Caco-2 (cell line): Measurements from ENCODE around the gene DNMT3A. TPM values are rescaled to one million over a fixed set of nuclear protein-coding genes. Genes with fewer than 3 reads are reported as not detected.
A peak's percentile ranks its signal among the peaks of the same experiment; 100 is the strongest.

Experiments
- BruUV-seq: library from RNA; stranded (reverse); fragments of 400-500 nt; replicated peaks from 2 replicates; lab custom pipeline; 2021; lab: Mats Ljungman, UMichigan
- CTCF ChIA-PET: fragments of 300-600 bp; sonication (Branson Sonifier 250); formaldehyde crosslinking; loops from one replicate; lab custom pipeline; 2022; ENCODE audit warnings: antibody characterized with exemption; lab: Charles Lee
- POLR2A ChIA-PET: fragments of 300-600 bp; sonication (Branson Sonifier 250); formaldehyde crosslinking; loops from one replicate; lab custom pipeline; 2022; ENCODE audit warnings: antibody characterized with exemption; lab: Charles Lee
- DNase-seq, 2 experiments: peaks; one replicate each; pipeline versions ENCODE4 v3.0.0 to v3.0.0-alpha.2; 2020 to 2022
- H3K27me3 ChIP-seq: replicated peaks from 2 replicates; pipeline ENCODE4 v1.6.0; 2011; ENCODE audit warnings: low read length; ENCODE audit not compliant: control insufficient read depth, insufficient read depth
- H3K36me3 ChIP-seq: 2 replicates; pipeline ENCODE4 v1.5.1; 2011; ENCODE audit warnings: low read length; ENCODE audit not compliant: control insufficient read depth, insufficient read depth
- H3K4me1 ChIP-seq: fragments of 250-450 bp; sonication (Bioruptor Pico); 2 replicates; pipeline ENCODE4 v1.5.1; 2020; ENCODE audit warnings: mild to moderate bottlenecking
- H3K4me3 ChIP-seq: 2 replicates; pipeline ENCODE4 v1.5.1; 2011; ENCODE audit warnings: low read depth, mild to moderate bottlenecking, control low read depth, low read length
- H3K9me3 ChIP-seq: fragments of 250-450 bp; sonication (Bioruptor Pico); 2 replicates; pipeline ENCODE4 v1.5.1; 2020; ENCODE audit warnings: mild to moderate bottlenecking, moderate library complexity
- H3K27ac Mint-ChIP-seq: one replicate; pipeline ENCODE4 v1.8.0; 2022; ENCODE audit warnings: mixed read lengths; ENCODE audit not compliant: unreplicated experiment
- H3K27me3 Mint-ChIP-seq: one replicate; pipeline ENCODE4 v1.8.0; 2022; ENCODE audit warnings: mixed read lengths; ENCODE audit not compliant: insufficient read depth, unreplicated experiment
- H3K36me3 Mint-ChIP-seq: one replicate; pipeline ENCODE4 v1.8.0; 2022; ENCODE audit warnings: mild to moderate bottlenecking, mixed read lengths; ENCODE audit not compliant: insufficient read depth, unreplicated experiment
- H3K4me1 Mint-ChIP-seq: one replicate; pipeline ENCODE4 v1.8.0; 2022; ENCODE audit warnings: low read depth, mixed read lengths; ENCODE audit not compliant: unreplicated experiment
- H3K4me3 Mint-ChIP-seq: one replicate; pipeline ENCODE4 v1.8.0; 2022; ENCODE audit warnings: mild to moderate bottlenecking, moderate library complexity, mixed read lengths; ENCODE audit not compliant: unreplicated experiment
- H3K9me3 Mint-ChIP-seq: one replicate; pipeline ENCODE4 v1.8.0; 2022; ENCODE audit warnings: mixed read lengths; ENCODE audit not compliant: unreplicated experiment
- intact Hi-C: fragments of 100-400 bp; cut with micrococcal nuclease; formaldehyde crosslinking; loops from one replicate; pipeline ENCODE4 v1.10.0; 2022; ENCODE audit not compliant: unreplicated experiment
- total RNA-seq: library from RNA; stranded (reverse); gene quantifications from 2 replicates; pipeline ENCODE4 v1.2.3, GENCODE V29; 2022
- TF ChIP-seq, protein P1 (sequence below), 2 experiments: fragments of 200-600 bp in 1 of 2; IDR thresholded peaks; 1 replicate in 1 of 2; 2 replicates in 1 of 2; pipeline versions ENCODE4 v1.5.1 to v1.8.0; 2011 to 2022; ENCODE audit warnings: antibody characterized with exemption in 1 of 2, control low read depth in 1 of 2, inconsistent platforms in 1 of 2, low read depth in 1 of 2, low read length in 1 of 2, mild to moderate bottlenecking in 1 of 2, moderate library complexity in 1 of 2; ENCODE audit not compliant: insufficient read depth in 1 of 2, severe bottlenecking in 1 of 2, unreplicated experiment in 1 of 2

Gene DNMT3A
- total RNA-seq, 1 experiment from 2014 or later, result 72.2 TPM

DNA sequence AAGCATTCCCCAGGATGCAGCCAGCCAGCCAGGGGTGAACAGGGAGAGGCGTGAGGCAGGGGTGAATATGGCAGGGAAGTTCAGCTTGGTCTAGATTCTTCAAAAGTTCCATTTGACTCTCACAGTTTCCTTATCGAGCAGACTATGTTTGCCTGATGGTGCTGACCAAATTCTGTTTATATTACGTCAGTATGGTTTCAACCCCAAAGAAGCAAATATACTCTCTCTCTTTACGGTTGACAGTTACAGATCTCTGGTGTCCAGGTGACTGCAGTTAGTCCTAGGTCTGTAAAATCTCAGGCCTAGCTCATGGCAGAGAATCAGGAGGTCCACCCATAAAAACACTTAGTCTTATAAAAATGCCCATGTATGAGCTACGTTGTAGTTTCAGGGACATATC lies 38.3 kb upstream of the DNMT3A start:
- H3K4me1 Mint-ChIP-seq, result peaks cover 13% of the 10 kb centered on the region
- TF ChIP-seq, protein P1, sequence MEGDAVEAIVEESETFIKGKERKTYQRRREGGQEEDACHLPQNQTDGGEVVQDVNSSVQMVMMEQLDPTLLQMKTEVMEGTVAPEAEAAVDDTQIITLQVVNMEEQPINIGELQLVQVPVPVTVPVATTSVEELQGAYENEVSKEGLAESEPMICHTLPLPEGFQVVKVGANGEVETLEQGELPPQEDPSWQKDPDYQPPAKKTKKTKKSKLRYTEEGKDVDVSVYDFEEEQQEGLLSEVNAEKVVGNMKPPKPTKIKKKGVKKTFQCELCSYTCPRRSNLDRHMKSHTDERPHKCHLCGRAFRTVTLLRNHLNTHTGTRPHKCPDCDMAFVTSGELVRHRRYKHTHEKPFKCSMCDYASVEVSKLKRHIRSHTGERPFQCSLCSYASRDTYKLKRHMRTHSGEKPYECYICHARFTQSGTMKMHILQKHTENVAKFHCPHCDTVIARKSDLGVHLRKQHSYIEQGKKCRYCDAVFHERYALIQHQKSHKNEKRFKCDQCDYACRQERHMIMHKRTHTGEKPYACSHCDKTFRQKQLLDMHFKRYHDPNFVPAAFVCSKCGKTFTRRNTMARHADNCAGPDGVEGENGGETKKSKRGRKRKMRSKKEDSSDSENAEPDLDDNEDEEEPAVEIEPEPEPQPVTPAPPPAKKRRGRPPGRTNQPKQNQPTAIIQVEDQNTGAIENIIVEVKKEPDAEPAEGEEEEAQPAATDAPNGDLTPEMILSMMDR (IDR thresholded peaks at IDR 0.05; ENCODE audit: insufficient read depth in 1 of 2, low read depth in 1 of 2, low read length in 1 of 2, severe bottlenecking in 1 of 2, unreplicated experiment in 1 of 2), result no peak
- no peak overlapping the region for H3K27ac Mint-ChIP-seq
- H3K36me3 ChIP-seq, result no peaks in the 10 kb centered on the region
- peaks cover 10% of the 10 kb centered on the region for H3K36me3 Mint-ChIP-seq
- H3K4me1 ChIP-seq, result peaks cover 11% of the 10 kb centered on the region
- no peaks in the 10 kb centered on the region for H3K9me3 Mint-ChIP-seq
- H3K27me3 Mint-ChIP-seq, result no peaks in the 10 kb centered on the region
- no peak overlapping the region for H3K4me3 ChIP-seq
- no peaks in the 10 kb centered on the region for H3K9me3 ChIP-seq
- POLR2A ChIA-PET, result no interaction called here
- CTCF ChIA-PET, result interaction anchor here (1.3 kb wide), 1 partner anchor 18 kb away, joined by 5 read pairs; no protein-coding TSS in a partner anchor
- no peaks in the 10 kb centered on the region for H3K27me3 ChIP-seq
- intact Hi-C loops, result no loop called here
- no peak overlapping the region for H3K4me3 Mint-ChIP-seq
- DNase-seq, result no peak
- no TSS peak for BruUV-seq

DNA sequence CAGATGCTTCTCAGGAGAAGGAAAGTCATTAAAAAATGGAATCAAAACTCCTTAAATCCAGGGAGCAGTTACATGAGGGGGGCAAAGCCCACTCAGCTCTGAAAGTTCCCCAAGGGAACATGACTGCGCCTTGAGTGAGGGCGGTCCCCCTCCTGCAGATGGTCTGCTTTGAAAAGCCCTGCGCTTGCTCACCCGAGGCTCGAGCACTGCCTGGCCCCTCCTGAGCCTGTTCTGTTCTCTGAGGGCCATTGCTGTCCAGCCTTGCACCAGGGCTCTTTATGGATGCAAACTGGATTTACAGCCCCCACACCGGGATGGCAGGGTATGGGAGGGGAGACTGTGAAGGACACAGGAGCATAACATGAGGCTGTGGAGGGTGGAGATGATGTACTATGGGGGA lies 37.8 kb upstream of the DNMT3A start:
- POLR2A ChIA-PET, result no interaction called here

DNA sequence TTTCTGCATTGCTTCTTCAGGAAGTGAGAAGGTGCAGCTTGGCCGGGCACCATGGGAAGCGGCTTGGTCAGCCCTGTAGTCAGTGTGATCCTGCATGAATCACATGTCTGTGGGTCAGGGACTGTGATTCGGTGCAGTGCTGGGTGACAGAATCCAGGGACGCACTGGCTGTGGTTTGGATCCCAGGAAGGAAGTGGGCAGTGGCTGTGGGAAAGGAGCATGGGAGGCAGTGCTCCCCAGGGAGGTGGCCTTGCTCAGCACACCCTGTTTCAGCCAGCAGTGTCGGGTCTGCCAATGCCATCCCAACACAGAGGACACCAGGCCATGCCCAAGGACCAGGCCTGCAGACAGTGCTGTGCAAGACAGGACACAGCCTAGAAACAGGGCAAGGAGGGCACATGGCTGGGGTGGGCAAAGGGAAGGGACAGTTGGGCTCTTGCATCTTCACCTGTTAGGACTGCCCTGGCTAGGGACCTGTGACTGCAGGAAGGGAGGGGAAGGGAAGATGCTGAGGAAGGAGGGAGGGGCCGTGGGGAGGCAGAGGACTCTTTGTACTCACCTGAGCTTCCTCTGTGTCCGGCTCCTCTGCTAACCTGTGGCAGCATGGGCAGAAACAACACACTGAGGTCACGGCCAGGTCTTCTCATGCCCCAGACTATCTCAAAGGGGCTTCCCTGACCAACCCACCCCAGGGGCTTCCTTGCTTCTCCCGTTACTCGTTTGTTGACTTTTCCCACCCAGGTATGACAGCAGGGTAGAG lies 37.2 kb upstream of the DNMT3A start:
- Mint-ChIP-seq H3K36me3 (peaks cover 10% of the 10 kb centered on the region), H3K4me1 (peaks cover 13% of the 10 kb centered on the region), H3K27ac (no peak overlapping the region), H3K4me3 (no peak overlapping the region), H3K9me3 (no peaks in the 10 kb centered on the region), H3K27me3 (no peaks in the 10 kb centered on the region)
- POLR2A ChIA-PET, result no interaction called here
- H3K36me3 ChIP-seq, result no peaks in the 10 kb centered on the region
- peak in 1 of 2 experiments; percentile 26 for DNase-seq
- CTCF ChIA-PET, result no interaction called here
- H3K27me3 ChIP-seq, result no peaks in the 10 kb centered on the region
- peaks cover 11% of the 10 kb centered on the region for H3K4me1 ChIP-seq
- H3K9me3 ChIP-seq, result no peaks in the 10 kb centered on the region
- intact Hi-C loops, result loop anchor here (10.0 kb wide), 1 partner anchor 286 kb away; no protein-coding TSS in a partner anchor
- TF ChIP-seq, protein P1 (IDR thresholded peaks at IDR 0.05; ENCODE audit: insufficient read depth in 1 of 2, low read depth in 1 of 2, low read length in 1 of 2, severe bottlenecking in 1 of 2, unreplicated experiment in 1 of 2), result no peak
- H3K4me3 ChIP-seq, result no peak overlapping the region
- BruUV-seq, result no TSS peak

More for the DNA sequence above, 37.8 kb upstream of the DNMT3A start:
- intact Hi-C loops, result loop anchor here (10.0 kb wide), 1 partner anchor 285 kb away; no protein-coding TSS in a partner anchor
- Histone ChIP-seq H3K4me1 (peaks cover 11% of the 10 kb centered on the region), H3K27me3 (no peaks in the 10 kb centered on the region), H3K4me3 (no peak overlapping the region), H3K36me3 (no peaks in the 10 kb centered on the region), H3K9me3 (no peaks in the 10 kb centered on the region)
- H3K4me1 Mint-ChIP-seq, result peaks cover 13% of the 10 kb centered on the region
- H3K27ac Mint-ChIP-seq, result no peak overlapping the region
- peaks cover 10% of the 10 kb centered on the region for H3K36me3 Mint-ChIP-seq
- no TSS peak for BruUV-seq
- no peaks in the 10 kb centered on the region for H3K9me3 Mint-ChIP-seq
- H3K27me3 Mint-ChIP-seq, result no peaks in the 10 kb centered on the region
- DNase-seq, result peak in 1 of 2 experiments; percentile 12
- TF ChIP-seq, protein P1 (IDR thresholded peaks at IDR 0.05; ENCODE audit: insufficient read depth in 1 of 2, low read depth in 1 of 2, low read length in 1 of 2, severe bottlenecking in 1 of 2, unreplicated experiment in 1 of 2), result no peak
- no peak overlapping the region for H3K4me3 Mint-ChIP-seq
- CTCF ChIA-PET, result no interaction called here
